ENCODE results near the gene ANLN.
A peak's percentile ranks its signal among the peaks of the same experiment; 100 is the strongest.

The ANLN gene

GRCh38 chr7:36440880-36441279 lies 51.2 kb downstream of the ANLN start:
- TF ChIP-seq CTCF (IDR thresholded peaks at IDR 0.05; ENCODE audit: insufficient read depth, low read length, poor library complexity, severe bottlenecking) = peak; percentile 47
- no peak for TF ChIP-seq EZH2phosphoT487 (conservative IDR thresholded peaks at IDR 0.05; ENCODE audit: low read length)
- H3K79me2 ChIP-seq (ENCODE audit: insufficient read depth, low read length) = peaks cover 14% of the 10 kb centered on the region; the same call in 1 of the 2 replicates

GRCh38 chr7:36441344-36442022 lies 51.8 kb downstream of the ANLN start:
- Histone ChIP-seq H3K27ac (ENCODE audit: low read depth, low read length) (no peak overlapping the region), H3K9ac (ENCODE audit: low read length) (no peak overlapping the region), H3K36me3 (ENCODE audit: low read length) (peaks cover 67% of the 10 kb centered on the region), H3K4me3 (ENCODE audit: insufficient read depth, low read length, poor library complexity, severe bottlenecking) (no peak overlapping the region), H4K20me1 (ENCODE audit: low read depth, low read length) (no peaks in the 10 kb centered on the region), H3K79me2 (ENCODE audit: insufficient read depth, low read length) (peaks cover 9% of the 10 kb centered on the region; the same call in 1 of the 2 replicates), H3K4me2 (ENCODE audit: low read depth, low read length, poor library complexity, severe bottlenecking) (no peak overlapping the region), H3K27me3 (ENCODE audit: low read length) (no peaks in the 10 kb centered on the region), H3K9me2 (replicated peaks; ENCODE audit: insufficient read depth, low read length) (no peaks in the 10 kb centered on the region), H2AFZ (ENCODE audit: low read depth, low read length, severe bottlenecking) (no peak overlapping the region), H3K9me3 (ENCODE audit: insufficient read depth, low read length) (no peaks in the 10 kb centered on the region), H3F3A (ENCODE audit: insufficient read depth) (no peaks in the 10 kb centered on the region; the same call in 1 of the 2 replicates)
- TF ChIP-seq CTCF (IDR thresholded peaks at IDR 0.05; ENCODE audit: insufficient read depth, low read length, poor library complexity, severe bottlenecking) = no peak
- TF ChIP-seq EZH2phosphoT487 (conservative IDR thresholded peaks at IDR 0.05; ENCODE audit: low read length) = no peak

More at GRCh38 chr7:36440880-36441279, 51.2 kb downstream of the ANLN start:
- H3K27me3 ChIP-seq (ENCODE audit: low read length) = no peaks in the 10 kb centered on the region
- peaks cover 68% of the 10 kb centered on the region for H3K36me3 ChIP-seq (ENCODE audit: low read length)
- no peak overlapping the region for H3K9ac ChIP-seq (ENCODE audit: low read length)
- H3F3A ChIP-seq (ENCODE audit: insufficient read depth) = peaks cover 4% of the 10 kb centered on the region
- H3K4me2 ChIP-seq (ENCODE audit: low read depth, low read length, poor library complexity, severe bottlenecking) = no peak overlapping the region
- no peaks in the 10 kb centered on the region for H3K9me2 ChIP-seq (replicated peaks; ENCODE audit: insufficient read depth, low read length)
- no peaks in the 10 kb centered on the region for H3K9me3 ChIP-seq (ENCODE audit: insufficient read depth, low read length)
- H4K20me1 ChIP-seq (ENCODE audit: low read depth, low read length) = no peaks in the 10 kb centered on the region
- H3K27ac ChIP-seq (ENCODE audit: low read depth, low read length) = no peak overlapping the region
- no peak overlapping the region for H2AFZ ChIP-seq (ENCODE audit: low read depth, low read length, severe bottlenecking)
- no peak overlapping the region for H3K4me3 ChIP-seq (ENCODE audit: insufficient read depth, low read length, poor library complexity, severe bottlenecking)

- H3F3A ChIP-seq (ENCODE audit: insufficient read depth) = peaks cover 7% of the 10 kb centered on the region; the same call in 1 of the 2 replicates
- H4K20me1 ChIP-seq (ENCODE audit: low read depth, low read length) = no peaks in the 10 kb centered on the region
- H3K27ac ChIP-seq (ENCODE audit: low read depth, low read length) = no peak overlapping the region
- no peak overlapping the region for H3K4me3 ChIP-seq (ENCODE audit: insufficient read depth, low read length, poor library complexity, severe bottlenecking)
- peaks cover 79% of the 10 kb centered on the region for H3K36me3 ChIP-seq (ENCODE audit: low read length)
- no peaks in the 10 kb centered on the region for H3K9me3 ChIP-seq (ENCODE audit: insufficient read depth, low read length)
- no peak overlapping the region for H3K9ac ChIP-seq (ENCODE audit: low read length)
- H3K9me2 ChIP-seq (replicated peaks; ENCODE audit: insufficient read depth, low read length) = no peaks in the 10 kb centered on the region
- TF ChIP-seq EZH2phosphoT487 (conservative IDR thresholded peaks at IDR 0.05; ENCODE audit: low read length) (no peak), CTCF (IDR thresholded peaks at IDR 0.05; ENCODE audit: insufficient read depth, low read length, poor library complexity, severe bottlenecking) (no peak)
- no peak overlapping the region for H3K4me2 ChIP-seq (ENCODE audit: low read depth, low read length, poor library complexity, severe bottlenecking)
- H2AFZ ChIP-seq (ENCODE audit: low read depth, low read length, severe bottlenecking) = no peak overlapping the region
- no peaks in the 10 kb centered on the region for H3K79me2 ChIP-seq (ENCODE audit: insufficient read depth, low read length)
- no peaks in the 10 kb centered on the region for H3K27me3 ChIP-seq (ENCODE audit: low read length)
Observed at GRCh38 chr7:36448781-36449379, 59.2 kb downstream of the ANLN start.

All from SU-DHL-6 (cell line).